T-cell (primary cell): Measurements from ENCODE around the gene MEF2B. TPM values are rescaled to one million over a fixed set of nuclear protein-coding genes. Genes with fewer than 3 reads are reported as not detected.

Experiments used
- ATAC-seq, 4 experiments: fragments of 200-7000 bp in 3 of 4; fragments of 150-1000 bp in 1 of 4; cut with Tn5 transposase; replicated peaks in 1 of 4; 1 replicate in 3 of 4; 2 replicates in 1 of 4; pipeline ENCODE4 v1.10.0; 2021; ENCODE audit warnings: moderate library complexity in 3 of 4, mild to moderate bottlenecking in 2 of 4, moderate number of reproducible peaks in 1 of 4
- CTCF ChIA-PET, 2 donors: fragments of 300-600 bp; sonication (Branson Sonifier 250); formaldehyde crosslinking; loops; one replicate each; lab custom pipeline; 2022; ENCODE audit warnings: antibody characterized with exemption in 2 of 2; lab: Charles Lee
- POLR2A ChIA-PET, 2 donors: fragments of 300-600 bp; sonication (Branson Sonifier 250); formaldehyde crosslinking; loops; one replicate each; lab custom pipeline; 2022; ENCODE audit warnings: antibody characterized with exemption in 2 of 2; lab: Charles Lee
- DNase-seq, 35 experiments: peaks; one replicate each; pipeline versions ENCODE4 v3.0.0 to v3.0.0-alpha.2; 2013 to 2023
- H3K27ac ChIP-seq: one replicate; pipeline ENCODE4 v1.5.1; 2013; ENCODE audit warnings: low read length
- H3K27me3 ChIP-seq, 2 experiments: replicated peaks in 1 of 2; 1 replicate in 1 of 2; 2 replicates in 1 of 2; pipeline versions ENCODE4 v1.6.1 to v1.7.0; 2013; ENCODE audit warnings: low read length in 1 of 2, mixed read lengths in 1 of 2; ENCODE audit not compliant: control insufficient read depth in 2 of 2, insufficient read depth in 2 of 2; ENCODE audit errors: extremely low read depth in 1 of 2
- H3K36me3 ChIP-seq, 2 donors: 1 replicate in 1 of 2; 2 replicates in 1 of 2; pipeline versions ENCODE4 v1.6.1 to v1.7.0; 2013; ENCODE audit warnings: low read length in 1 of 2; ENCODE audit not compliant: control insufficient read depth in 2 of 2, insufficient read depth in 1 of 2; ENCODE audit errors: extremely low read depth in 1 of 2
- H3K4me1 ChIP-seq, 2 experiments: 1 replicate in 1 of 2; 2 replicates in 1 of 2; pipeline versions ENCODE4 v1.6.1 to v1.7.0; 2013; ENCODE audit warnings: low read length in 2 of 2, mixed read lengths in 1 of 2; ENCODE audit not compliant: insufficient read depth in 2 of 2, control insufficient read depth in 1 of 2; ENCODE audit errors: extremely low read depth in 1 of 2
- H3K4me3 ChIP-seq, 2 donors: 1 replicate in 1 of 2; 2 replicates in 1 of 2; pipeline versions ENCODE4 v1.5.1 to v1.7.0; 2013; ENCODE audit warnings: mild to moderate bottlenecking in 2 of 2, low read length in 1 of 2, moderate library complexity in 1 of 2; ENCODE audit not compliant: control insufficient read depth in 1 of 2; ENCODE audit errors: extremely low read depth in 1 of 2
- H3K9me3 ChIP-seq: 2 replicates; pipeline ENCODE4 v1.7.0; 2013
- H3K27ac Mint-ChIP-seq, 2 donors: one replicate each; pipeline ENCODE4 v1.8.0; 2020 to 2021; ENCODE audit warnings: mild to moderate bottlenecking in 2 of 2, mixed read lengths in 2 of 2
- H3K27me3 Mint-ChIP-seq, 2 donors: one replicate each; pipeline ENCODE4 v1.8.0; 2021 to 2022; ENCODE audit warnings: mixed read lengths in 2 of 2
- H3K36me3 Mint-ChIP-seq: one replicate; pipeline ENCODE4 v1.8.0; 2021; ENCODE audit warnings: mixed read lengths
- H3K4me1 Mint-ChIP-seq, 3 donors: one replicate each; pipeline ENCODE4 v1.8.0; 2020 to 2022; ENCODE audit warnings: mixed read lengths in 3 of 3, mild to moderate bottlenecking in 1 of 3
- H3K4me3 Mint-ChIP-seq, 3 donors: one replicate each; pipeline ENCODE4 v1.8.0; 2020 to 2022; ENCODE audit warnings: mild to moderate bottlenecking in 3 of 3, mixed read lengths in 3 of 3, moderate library complexity in 3 of 3
- H3K9me3 Mint-ChIP-seq, 3 donors: one replicate each; pipeline ENCODE4 v1.8.0; 2020 to 2022; ENCODE audit warnings: mixed read lengths in 3 of 3
- WGBS: methylation state at CpG from one replicate; pipeline ENCODE4 v1.1.5; 2013; ENCODE audit warnings: missing lambda C conversion rate; ENCODE audit not compliant: insufficient coverage; 5-methylcytosine and 5-hydroxymethylcytosine counted together
- total RNA-seq, 35 experiments: library from RNA in 6 of 35; stranded (reverse) in 6 of 35; fragments of 120-200 nt in 1 of 35; gene quantifications; one replicate each; pipeline versions ENCODE4 v1.2.1 to v1.2.4 and lab custom pipeline; 2013 to 2026

The MEF2B gene
- total RNA-seq, 5 donors from 2014 or later (not counting 1 experiment from before 2014, with no cell fraction given): 3.3 to 6.4 (median 6.0) TPM

- no peak for ATAC-seq
- H3K4me3 ChIP-seq: no peak overlapping the region
- no peak overlapping the region for H3K27ac Mint-ChIP-seq
- H3K36me3 ChIP-seq: peaks cover 8 to 12% of the 10 kb centered on the region in 2 donors
- H3K27me3 Mint-ChIP-seq: no peaks in the 10 kb centered on the region
- H3K4me1 Mint-ChIP-seq: peaks cover 0 to 2% (median 0%) of the 10 kb centered on the region in 3 donors
- DNase-seq: no peak
- no peaks in the 10 kb centered on the region for H3K9me3 Mint-ChIP-seq
- WGBS: 80% methylated on average over 2 of the region's 7 CpGs
- H3K27me3 ChIP-seq: no peaks in the 10 kb centered on the region
- no peak overlapping the region for H3K4me3 Mint-ChIP-seq
- H3K4me1 ChIP-seq: peaks cover 0 to 9% of the 10 kb centered on the region in 2 experiments
- no peaks in the 10 kb centered on the region for H3K9me3 ChIP-seq
- peaks cover 8% of the 10 kb centered on the region for H3K36me3 Mint-ChIP-seq
- no peak overlapping the region for H3K27ac ChIP-seq
- ChIA-PET POLR2A (interaction anchor here in 1 of 2 donors (0.7 kb wide), 1 partner anchor 1035 kb away, joined by 4 read pairs; no protein-coding TSS in a partner anchor), CTCF (interaction anchor here (1.3 to 1.5 kb wide), 2 partner anchors 28 to 83 kb away, joined by 4 read pairs; no protein-coding TSS in a partner anchor)
Observed at GRCh38 chr19:19146865-19147264, 23.2 kb downstream of the MEF2B start.

GRCh38 chr19:19145684-19146608 lies 24.1 kb downstream of the MEF2B start:
- CTCF ChIA-PET: interaction anchor here (0.6 to 1.3 kb wide), 6 partner anchors 11 to 232 kb away, joined by 3 to 4 read pairs (median 3); no protein-coding TSS in a partner anchor
- H3K4me3 Mint-ChIP-seq: no peak overlapping the region
- H3K36me3 ChIP-seq: peaks cover 8 to 12% of the 10 kb centered on the region in 2 donors
- POLR2A ChIA-PET: no interaction called here
- H3K36me3 Mint-ChIP-seq: peaks cover 8% of the 10 kb centered on the region
- no peaks in the 10 kb centered on the region for H3K27me3 ChIP-seq
- H3K4me1 Mint-ChIP-seq: peaks cover 0 to 2% (median 0%) of the 10 kb centered on the region in 3 donors
- no peak overlapping the region for H3K27ac Mint-ChIP-seq
- no peaks in the 10 kb centered on the region for H3K27me3 Mint-ChIP-seq
- WGBS: 52% methylated on average over 37 of the region's 47 CpGs
- DNase-seq: peak; percentile 53 to 89 (median 80)
- no peaks in the 10 kb centered on the region for H3K9me3 ChIP-seq
- H3K4me1 ChIP-seq: peaks cover 0 to 9% of the 10 kb centered on the region in 2 experiments
- no peaks in the 10 kb centered on the region for H3K9me3 Mint-ChIP-seq
- no peak overlapping the region for H3K4me3 ChIP-seq
- no peak overlapping the region for H3K27ac ChIP-seq
- peak; percentile 80 to 89 (median 83) for ATAC-seq

GRCh38 chr19:19145281-19145680 lies 24.8 kb downstream of the MEF2B start:
- H3K4me3 Mint-ChIP-seq: no peak overlapping the region
- peaks cover 8% of the 10 kb centered on the region for H3K36me3 Mint-ChIP-seq
- no peak overlapping the region for H3K27ac ChIP-seq
- no peaks in the 10 kb centered on the region for H3K27me3 Mint-ChIP-seq
- DNase-seq (no peak), ATAC-seq (no peak)
- no peak overlapping the region for H3K4me3 ChIP-seq
- ChIA-PET POLR2A (no interaction called here), CTCF (interaction anchor here (0.6 to 1.1 kb wide), 4 partner anchors 12 to 232 kb away, joined by 3 to 4 read pairs (median 3); no protein-coding TSS in a partner anchor)
- 92% methylated on average over 14 of the region's 17 CpGs for WGBS
- H3K9me3 Mint-ChIP-seq: no peaks in the 10 kb centered on the region
- H3K4me1 Mint-ChIP-seq: peaks cover 0 to 2% (median 0%) of the 10 kb centered on the region in 3 donors
- H3K4me1 ChIP-seq: peaks cover 0 to 9% of the 10 kb centered on the region in 2 experiments
- H3K27me3 ChIP-seq: no peaks in the 10 kb centered on the region
- H3K36me3 ChIP-seq: peaks cover 8 to 12% of the 10 kb centered on the region in 2 donors
- H3K27ac Mint-ChIP-seq: no peak overlapping the region
- H3K9me3 ChIP-seq: no peaks in the 10 kb centered on the region

- H3K36me3 ChIP-seq: peaks cover 0 to 3% of the 10 kb centered on the region in 2 donors
- ATAC-seq: no peak
- ChIA-PET POLR2A (no interaction called here), CTCF (no interaction called here)
- H3K27ac ChIP-seq: no peak overlapping the region
- peaks cover 0 to 7% of the 10 kb centered on the region in 2 experiments for H3K27me3 ChIP-seq
- 99% methylated on average over 9 of the region's 12 CpGs for WGBS
- Mint-ChIP-seq H3K36me3 (peaks cover under 1% of the 10 kb centered on the region), H3K27ac (no peak overlapping the region), H3K9me3 (no peaks in the 10 kb centered on the region), H3K27me3 (peaks cover 0 to 2% of the 10 kb centered on the region in 2 donors), H3K4me1 (peaks cover 16 to 25% (median 22%) of the 10 kb centered on the region in 3 donors), H3K4me3 (no peak overlapping the region)
- peaks cover 1 to 28% of the 10 kb centered on the region in 2 experiments for H3K4me1 ChIP-seq
- DNase-seq: no peak
- H3K9me3 ChIP-seq: no peaks in the 10 kb centered on the region
- H3K4me3 ChIP-seq: no peak overlapping the region
Observed at GRCh38 chr19:19142347-19142746, 27.7 kb downstream of the MEF2B start.

- Histone ChIP-seq H3K4me3 (no peak overlapping the region), H3K27ac (no peak overlapping the region), H3K9me3 (no peaks in the 10 kb centered on the region), H3K27me3 (peaks cover 0 to 7% of the 10 kb centered on the region in 2 experiments), H3K36me3 (no peaks in the 10 kb centered on the region), H3K4me1 (peaks cover 3 to 24% of the 10 kb centered on the region in 2 experiments)
- WGBS: 64% methylated on average over 4 of the region's 5 CpGs
- DNase-seq (no peak), ATAC-seq (no peak)
- Mint-ChIP-seq H3K36me3 (no peaks in the 10 kb centered on the region), H3K9me3 (no peaks in the 10 kb centered on the region), H3K4me1 (peaks cover 23 to 29% (median 27%) of the 10 kb centered on the region in 3 donors), H3K4me3 (no peak overlapping the region), H3K27ac (no peak overlapping the region), H3K27me3 (peaks cover 0 to 2% of the 10 kb centered on the region in 2 donors)
- ChIA-PET POLR2A (no interaction called here), CTCF (interaction anchor here (0.6 to 1.3 kb wide), 4 partner anchors 68 to 185 kb away, joined by 3 to 5 read pairs (median 3); no protein-coding TSS in a partner anchor)
Observed at GRCh38 chr19:19140476-19140875, 29.6 kb downstream of the MEF2B start.

GRCh38 chr19:19139876-19140229 lies 30.2 kb downstream of the MEF2B start:
- H3K27ac Mint-ChIP-seq: no peak overlapping the region
- H3K9me3 Mint-ChIP-seq: no peaks in the 10 kb centered on the region
- 41% methylated on average over 3 of the region's 5 CpGs for WGBS
- no peak overlapping the region for H3K4me3 Mint-ChIP-seq
- H3K4me1 Mint-ChIP-seq: peaks cover 29 to 34% (median 31%) of the 10 kb centered on the region in 3 donors
- ChIA-PET CTCF (interaction anchor here in 1 of 2 donors (0.8 to 1.3 kb wide), 2 partner anchors 87 to 92 kb away, joined by 3 to 5 read pairs; no protein-coding TSS in a partner anchor), POLR2A (no interaction called here)
- no peak for DNase-seq
- H3K9me3 ChIP-seq: no peaks in the 10 kb centered on the region
- peaks cover 0 to 7% of the 10 kb centered on the region in 2 experiments for H3K27me3 ChIP-seq
- H3K4me3 ChIP-seq: no peak overlapping the region
- no peaks in the 10 kb centered on the region for H3K36me3 Mint-ChIP-seq
- no peaks in the 10 kb centered on the region for H3K36me3 ChIP-seq
- H3K27me3 Mint-ChIP-seq: peaks cover 0 to 2% of the 10 kb centered on the region in 2 donors
- peaks cover 3 to 25% of the 10 kb centered on the region in 2 experiments for H3K4me1 ChIP-seq
- no peak for ATAC-seq
- no peak overlapping the region for H3K27ac ChIP-seq
